HUES48 (cell line): Measurements from ENCODE around the gene MYO9A.

ENCODE experiments used
- H3K27ac ChIP-seq: one replicate; pipeline ENCODE4 v1.7.0; 2013; ENCODE audit warnings: low read depth, low read length, inconsistent platforms
- H3K27me3 ChIP-seq: 2 replicates; pipeline ENCODE4 v1.6.1; 2013; ENCODE audit warnings: mild to moderate bottlenecking, low read length; ENCODE audit not compliant: control insufficient read depth, insufficient read depth
- H3K36me3 ChIP-seq: 2 replicates; pipeline ENCODE4 v1.6.1; 2013; ENCODE audit warnings: low read length; ENCODE audit not compliant: control insufficient read depth, insufficient read depth
- H3K4me1 ChIP-seq: 2 replicates; pipeline ENCODE4 v1.6.1; 2013; ENCODE audit warnings: mild to moderate bottlenecking, low read length; ENCODE audit not compliant: control insufficient read depth, insufficient read depth
- H3K4me3 ChIP-seq: 2 replicates; pipeline ENCODE4 v1.5.1; 2013; ENCODE audit warnings: mild to moderate bottlenecking, low read depth, low read length
- H3K9ac ChIP-seq: 2 replicates; pipeline ENCODE4 v1.6.1; 2013; ENCODE audit warnings: mild to moderate bottlenecking, low read depth, low read length, moderate library complexity
- H3K9me3 ChIP-seq: 2 replicates; pipeline ENCODE4 v1.6.1; 2013; ENCODE audit warnings: low read length; ENCODE audit not compliant: control insufficient read depth, insufficient read depth

The MYO9A gene

GRCh38 chr15:71798641-71799040 is 319.3 kb downstream of the MYO9A start:
- Histone ChIP-seq H3K27ac (no peak overlapping the region), H3K27me3 (no peaks in the 10 kb centered on the region), H3K4me3 (no peak overlapping the region), H3K36me3 (no peaks in the 10 kb centered on the region), H3K9me3 (no peaks in the 10 kb centered on the region), H3K4me1 (no peaks in the 10 kb centered on the region), H3K9ac (no peak overlapping the region)

- no peak overlapping the region for H3K9ac ChIP-seq
- no peak overlapping the region for H3K4me3 ChIP-seq
- no peaks in the 10 kb centered on the region for H3K4me1 ChIP-seq
- no peaks in the 10 kb centered on the region for H3K36me3 ChIP-seq
- H3K27ac ChIP-seq = no peak overlapping the region
- H3K27me3 ChIP-seq = no peaks in the 10 kb centered on the region
- H3K9me3 ChIP-seq = no peaks in the 10 kb centered on the region
These were observed 325.4 kb downstream of the MYO9A start for GRCh38 chr15:71792521-71792920.

GRCh38 chr15:71791975-71792374 is 326.0 kb downstream of the MYO9A start:
- Histone ChIP-seq H3K9me3 (no peaks in the 10 kb centered on the region), H3K36me3 (no peaks in the 10 kb centered on the region), H3K4me1 (no peaks in the 10 kb centered on the region), H3K9ac (no peak overlapping the region), H3K27me3 (no peaks in the 10 kb centered on the region), H3K4me3 (no peak overlapping the region), H3K27ac (no peak overlapping the region)

- Histone ChIP-seq H3K36me3 (no peaks in the 10 kb centered on the region), H3K9ac (no peak overlapping the region), H3K27ac (no peak overlapping the region), H3K4me1 (no peaks in the 10 kb centered on the region), H3K9me3 (no peaks in the 10 kb centered on the region), H3K4me3 (no peak overlapping the region), H3K27me3 (no peaks in the 10 kb centered on the region)
These were observed 327.9 kb downstream of the MYO9A start for GRCh38 chr15:71790081-71790480.

GRCh38 chr15:71789616-71790015 is 328.3 kb downstream of the MYO9A start:
- H3K4me3 ChIP-seq = no peak overlapping the region
- H3K36me3 ChIP-seq = no peaks in the 10 kb centered on the region
- H3K27ac ChIP-seq = no peak overlapping the region
- H3K9me3 ChIP-seq = no peaks in the 10 kb centered on the region
- H3K4me1 ChIP-seq = no peaks in the 10 kb centered on the region
- H3K9ac ChIP-seq = no peak overlapping the region
- no peaks in the 10 kb centered on the region for H3K27me3 ChIP-seq

- Histone ChIP-seq H3K4me3 (no peak overlapping the region), H3K9me3 (no peaks in the 10 kb centered on the region), H3K27ac (no peak overlapping the region), H3K36me3 (no peaks in the 10 kb centered on the region), H3K9ac (no peak overlapping the region), H3K4me1 (no peaks in the 10 kb centered on the region), H3K27me3 (no peaks in the 10 kb centered on the region)
These were observed 329.0 kb downstream of the MYO9A start for GRCh38 chr15:71788646-71789579.

- Histone ChIP-seq H3K9ac (no peak overlapping the region), H3K27me3 (no peaks in the 10 kb centered on the region), H3K36me3 (no peaks in the 10 kb centered on the region), H3K27ac (no peak overlapping the region), H3K4me1 (no peaks in the 10 kb centered on the region), H3K4me3 (no peak overlapping the region), H3K9me3 (no peaks in the 10 kb centered on the region)
These were observed 331.3 kb downstream of the MYO9A start for GRCh38 chr15:71786673-71787072.

- no peaks in the 10 kb centered on the region for H3K27me3 ChIP-seq
These were observed 332.0 kb downstream of the MYO9A start for GRCh38 chr15:71785996-71786395.

GRCh38 chr15:71784719-71785118 is 333.2 kb downstream of the MYO9A start:
- H3K4me3 ChIP-seq = no peak overlapping the region
- H3K9me3 ChIP-seq = no peaks in the 10 kb centered on the region
- no peak overlapping the region for H3K27ac ChIP-seq
- H3K4me1 ChIP-seq = peaks cover 5% of the 10 kb centered on the region; the same call in 1 of the 2 replicates
- H3K27me3 ChIP-seq = no peaks in the 10 kb centered on the region
- no peak overlapping the region for H3K9ac ChIP-seq
- no peaks in the 10 kb centered on the region for H3K36me3 ChIP-seq

More at GRCh38 chr15:71785996-71786395, 332.0 kb downstream of the MYO9A start:
- Histone ChIP-seq H3K36me3 (no peaks in the 10 kb centered on the region), H3K9me3 (no peaks in the 10 kb centered on the region), H3K4me1 (no peaks in the 10 kb centered on the region), H3K9ac (no peak overlapping the region), H3K4me3 (no peak overlapping the region), H3K27ac (no peak overlapping the region)

- no peaks in the 10 kb centered on the region for H3K9me3 ChIP-seq
- no peak overlapping the region for H3K9ac ChIP-seq
- peaks cover 5% of the 10 kb centered on the region; the same call in 1 of the 2 replicates for H3K4me1 ChIP-seq
- H3K4me3 ChIP-seq = no peak overlapping the region
- H3K27me3 ChIP-seq = no peaks in the 10 kb centered on the region
- no peaks in the 10 kb centered on the region for H3K36me3 ChIP-seq
- no peak overlapping the region for H3K27ac ChIP-seq
These were observed 335.4 kb downstream of the MYO9A start for GRCh38 chr15:71782422-71783165.

GRCh38 chr15:71781965-71782265 is 336.0 kb downstream of the MYO9A start:
- no peaks in the 10 kb centered on the region for H3K36me3 ChIP-seq
- H3K9ac ChIP-seq = no peak overlapping the region
- H3K9me3 ChIP-seq = no peaks in the 10 kb centered on the region
- H3K27me3 ChIP-seq = no peaks in the 10 kb centered on the region
- H3K4me1 ChIP-seq = peaks cover 5% of the 10 kb centered on the region; the same call in 1 of the 2 replicates
- no peak overlapping the region for H3K4me3 ChIP-seq
- H3K27ac ChIP-seq = no peak overlapping the region
